Stimulated activated CD4-positive, alpha-beta T cell treated with anti-CD3 and anti-CD28 coated beads, Interleukin-2, amount 100 ng/mL, for 4 hours (primary cell): ENCODE measurements around the gene GPR153.

Experiments
- DNase-seq: peaks from one replicate; pipeline ENCODE4 v3.0.0-alpha.2; 2020; ENCODE audit warnings: low read depth

The GPR153 gene

DNA sequence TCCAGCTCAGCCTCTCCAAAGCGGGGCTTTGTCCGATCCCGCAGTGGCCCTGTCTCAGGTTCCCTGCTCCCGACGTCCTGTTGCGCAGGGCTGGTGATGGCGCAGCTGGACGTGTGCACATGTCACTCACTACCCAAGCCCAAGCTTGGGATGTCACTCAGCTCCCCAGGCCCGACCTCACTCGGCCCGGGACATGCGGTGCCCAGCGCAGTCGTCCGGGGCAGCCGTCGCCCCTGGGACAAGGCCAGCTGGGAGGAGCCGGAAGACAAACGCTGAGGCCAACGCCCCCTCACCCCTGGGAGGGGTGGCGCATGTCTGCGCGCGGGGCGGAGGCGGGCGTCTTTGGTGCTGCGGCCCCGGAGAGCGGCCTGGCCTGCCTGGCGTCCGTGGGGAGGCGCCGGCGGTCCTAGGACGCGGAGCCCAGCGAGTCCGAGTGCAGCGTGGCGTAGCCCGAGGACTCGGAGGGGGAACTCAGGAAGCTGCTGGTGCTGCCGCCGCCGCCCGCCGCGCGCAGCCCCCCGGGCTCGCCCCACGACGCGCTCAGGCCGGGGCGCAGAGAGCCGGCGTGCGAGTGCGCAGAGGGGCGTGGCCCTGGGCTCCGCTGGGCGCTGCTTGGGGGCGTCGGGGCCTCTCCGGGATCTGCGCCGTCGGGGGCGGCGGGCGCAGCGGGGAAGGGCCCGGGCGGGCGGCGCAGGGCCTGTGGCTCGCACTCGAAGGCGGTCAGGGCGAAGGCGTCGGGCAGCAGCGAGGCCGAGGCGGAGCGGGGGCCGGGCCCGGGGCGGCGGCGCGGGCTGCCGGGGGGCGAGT is 11.8 kb downstream of the GPR153 start:
- DNase-seq, result no peak

- no peak for DNase-seq
Observed at GRCh38 chr1:6248161-6248776, 12.6 kb downstream of the GPR153 start.

- no peak for DNase-seq
Observed at GRCh38 chr1:6247651-6248050, 13.2 kb downstream of the GPR153 start.

DNA sequence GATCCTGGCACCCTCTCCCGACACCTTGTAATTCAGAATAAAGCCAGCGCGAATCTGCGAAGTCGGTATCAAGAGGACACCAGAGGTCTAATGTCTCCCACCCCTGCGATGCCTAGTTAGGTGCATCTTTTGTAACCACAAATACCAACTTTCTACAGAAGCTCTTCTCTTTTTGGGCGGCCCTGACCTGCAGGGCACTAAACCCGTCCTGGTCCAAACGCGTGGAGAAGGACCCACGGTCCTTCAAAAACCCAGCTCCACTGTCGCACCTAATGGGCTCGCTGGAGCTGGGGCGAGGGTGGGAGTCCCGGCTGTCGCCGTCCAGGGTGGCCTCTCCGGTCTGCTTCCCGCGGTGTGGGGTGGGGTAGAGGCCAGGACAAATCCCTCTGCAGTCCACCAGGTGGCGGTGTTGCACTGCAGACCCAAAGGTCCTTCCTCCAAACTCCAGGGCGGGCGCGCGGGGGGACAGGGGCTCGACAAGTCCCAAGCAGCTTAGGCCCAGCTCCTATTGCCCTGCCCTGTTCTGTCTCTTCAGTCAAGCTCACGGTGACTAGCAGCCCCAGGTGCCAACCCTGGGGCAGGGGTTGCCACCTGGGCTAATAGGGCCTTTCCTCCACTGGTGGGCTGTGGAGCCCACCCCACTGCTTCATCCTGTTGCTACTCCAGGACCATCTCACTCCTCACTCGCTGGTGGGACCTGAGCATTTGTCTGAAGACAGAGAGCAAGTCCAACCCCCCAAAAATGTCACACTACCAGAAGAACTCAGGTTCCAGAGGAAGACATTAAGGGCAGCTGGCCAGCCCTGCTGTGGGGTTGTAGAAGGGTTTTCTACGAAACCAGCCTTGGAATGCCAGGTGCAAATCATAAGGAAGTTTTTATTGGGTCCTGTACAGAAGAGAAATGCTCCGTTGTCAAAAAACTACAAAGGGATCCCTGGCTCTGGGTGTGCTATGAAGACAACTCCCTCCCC is 14.1 kb downstream of the GPR153 start:
- peak; percentile 65 for DNase-seq

DNA sequence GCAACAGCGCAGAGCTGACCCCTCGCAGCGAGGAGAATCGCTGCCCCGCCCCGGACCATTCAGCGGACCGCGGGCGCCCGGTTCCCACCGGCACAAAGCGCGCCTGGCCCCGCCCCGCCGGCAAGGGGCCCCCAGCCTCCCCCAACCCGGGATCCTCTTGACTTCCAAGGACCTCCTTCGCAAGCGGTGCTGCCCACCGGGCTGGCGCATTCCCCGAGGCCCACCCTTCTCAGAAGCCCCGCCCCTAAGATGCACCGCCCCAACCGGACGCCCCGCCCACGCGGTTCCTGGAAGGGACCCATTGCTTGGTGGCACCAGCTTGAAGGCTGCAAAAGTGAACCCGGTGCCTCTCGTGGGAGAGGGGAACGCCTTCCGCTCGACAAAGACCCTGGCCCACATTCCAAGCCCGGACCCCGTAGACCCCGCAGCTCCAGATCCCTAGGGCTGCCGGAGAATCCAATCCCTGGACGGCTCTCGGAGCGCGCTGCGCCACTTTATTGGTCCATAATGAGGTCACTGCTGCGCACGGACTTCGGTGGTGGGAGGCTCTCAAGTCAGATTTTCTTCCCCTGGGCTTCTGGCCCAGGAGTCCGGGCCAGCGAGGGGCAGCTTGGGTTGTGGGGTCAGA is 14.9 kb downstream of the GPR153 start:
- DNase-seq, result no peak

DNA sequence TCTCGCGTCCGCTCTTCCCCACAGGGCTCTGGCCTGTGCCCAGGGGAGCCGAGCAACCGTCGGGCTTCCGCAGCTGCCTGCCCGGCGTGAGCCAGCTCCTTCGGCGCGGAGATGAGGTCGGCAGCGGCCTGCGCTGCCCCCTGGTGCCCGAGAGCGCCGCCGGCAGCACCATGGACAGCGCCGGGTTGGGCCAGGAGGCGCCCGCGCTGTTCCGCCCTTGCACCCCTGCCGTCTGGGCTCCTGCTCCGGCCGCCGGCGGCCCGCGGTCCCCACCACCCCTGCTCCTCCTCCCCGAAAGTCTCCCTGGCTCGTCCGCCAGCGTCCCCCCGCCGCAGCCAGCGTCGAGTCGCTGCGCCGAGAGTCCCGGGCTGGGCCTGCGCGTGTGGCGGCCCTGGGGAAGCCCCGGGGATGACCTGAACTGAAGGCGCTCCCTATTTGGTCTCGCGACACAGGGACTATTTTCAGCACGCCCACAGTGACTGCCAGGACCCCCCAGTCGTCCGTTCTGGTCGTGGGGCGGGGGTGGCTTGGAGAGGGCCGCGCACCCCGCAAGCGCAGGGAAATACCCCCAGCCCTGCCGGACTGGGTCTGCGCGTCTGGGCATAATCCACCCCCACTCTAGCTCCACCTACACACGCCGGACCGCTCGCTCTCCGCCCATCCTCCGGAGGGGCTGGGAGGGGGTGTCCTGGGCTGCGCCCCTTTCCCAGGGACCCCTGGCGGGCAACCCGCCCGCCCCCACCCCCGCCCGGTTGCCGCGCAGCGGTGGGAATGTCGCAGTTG is 15.6 kb downstream of the GPR153 start:
- DNase-seq, result peak; percentile 62

DNA sequence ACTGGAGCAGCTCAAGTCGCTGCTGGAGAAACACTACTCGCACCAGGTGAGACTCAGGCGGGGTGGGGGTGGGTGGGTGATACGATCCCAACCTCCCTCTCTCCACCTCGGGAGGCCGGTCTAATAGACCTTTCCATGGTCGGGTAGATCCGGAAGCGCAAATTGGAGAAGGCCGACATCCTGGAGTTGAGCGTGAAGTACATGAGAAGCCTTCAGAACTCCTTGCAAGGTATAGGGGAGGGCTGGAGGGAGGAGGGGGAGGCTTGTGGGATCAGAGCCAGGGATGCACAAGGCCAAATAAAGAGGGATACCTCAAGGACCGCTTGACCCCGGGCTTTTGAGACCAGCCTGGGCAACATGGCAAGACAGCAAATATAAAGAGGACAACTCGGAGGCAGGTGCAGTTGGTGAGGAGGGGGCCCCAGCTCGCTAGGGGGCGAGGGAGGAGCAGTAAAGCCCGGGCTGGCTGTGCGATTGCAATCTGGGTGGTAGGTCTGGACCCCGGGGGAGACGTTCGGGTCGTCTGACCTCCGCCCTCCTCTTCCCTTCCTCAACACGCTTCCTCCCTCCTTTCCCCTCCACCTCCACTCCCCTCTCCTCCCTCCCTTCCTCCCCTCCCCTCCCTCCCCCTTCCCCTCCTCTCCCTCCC is 16.4 kb downstream of the GPR153 start:
- DNase-seq, result no peak

DNA sequence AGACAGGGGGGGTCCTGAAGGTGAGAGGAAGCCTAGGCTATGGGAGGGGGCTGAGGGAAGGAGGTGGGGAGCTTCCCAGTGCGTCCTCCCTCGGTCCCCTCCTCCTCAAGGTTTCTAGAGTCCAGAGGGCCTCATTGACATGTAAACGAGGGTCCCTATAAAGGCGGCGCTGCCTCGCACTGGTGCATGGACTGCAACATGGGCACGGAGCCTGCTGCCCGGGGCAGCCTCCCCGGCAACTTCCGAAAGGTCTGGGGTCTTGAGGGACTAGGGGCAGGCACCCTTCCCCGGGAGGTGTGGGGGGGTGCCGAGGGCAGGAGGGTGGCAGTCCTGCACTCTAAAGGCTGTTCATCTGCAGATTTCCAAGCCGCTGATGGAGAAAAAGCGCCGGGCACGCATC is 16.9 kb downstream of the GPR153 start, which contains the start of gene HES3:
HES3 (plus strand) TSS at position 187 of the 400 bp plus-strand sequence; CDS start at position 374, 187 bp downstream.
- no peak for DNase-seq

- DNase-seq, result no peak
Observed at GRCh38 chr1:6243053-6243834, 17.7 kb downstream of the GPR153 start.

GRCh38 chr1:6241887-6242740 is 18.8 kb downstream of the GPR153 start:
- DNase-seq, result no peak

DNA sequence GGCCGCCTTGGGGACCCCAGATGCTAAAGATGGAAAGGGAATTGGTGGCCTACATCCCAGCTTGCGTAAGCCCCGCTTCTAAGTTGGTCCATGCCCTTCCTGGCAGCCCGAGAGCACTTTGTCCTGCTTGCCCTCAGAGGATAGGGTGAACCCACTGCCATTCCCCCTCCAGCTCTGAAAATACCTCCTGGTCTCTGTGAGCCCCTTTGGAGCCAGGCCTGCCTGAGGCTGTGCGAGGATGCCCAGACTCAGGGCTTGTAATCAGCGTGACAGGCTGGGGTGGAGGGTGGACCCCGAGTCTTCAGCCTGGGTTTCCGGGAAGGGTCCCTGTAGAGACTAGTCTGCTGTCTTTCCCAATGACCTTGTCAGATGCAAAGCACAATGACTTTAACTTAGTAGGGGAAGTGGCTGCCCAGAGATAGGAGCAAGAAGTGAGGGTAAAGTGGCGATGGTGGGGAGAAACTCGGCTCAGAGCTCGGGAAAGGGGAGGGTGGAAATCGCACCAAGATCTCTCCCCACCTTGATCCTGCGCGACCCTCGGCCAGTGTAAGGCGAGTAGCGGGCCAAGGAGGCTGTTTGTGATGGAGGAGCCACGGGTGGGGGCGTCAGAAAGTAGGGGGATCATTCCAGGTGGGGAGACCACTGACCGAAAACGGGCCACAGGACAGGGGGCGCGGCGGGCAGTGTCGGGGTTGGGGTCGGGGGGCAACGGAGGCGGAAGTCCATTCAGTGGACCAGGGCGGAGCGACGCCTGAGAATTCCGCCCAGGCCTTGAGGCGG is 19.6 kb downstream of the GPR153 start:
- no peak for DNase-seq

GRCh38 chr1:6239950-6240768 is 20.7 kb downstream of the GPR153 start:
- no peak for DNase-seq

DNA sequence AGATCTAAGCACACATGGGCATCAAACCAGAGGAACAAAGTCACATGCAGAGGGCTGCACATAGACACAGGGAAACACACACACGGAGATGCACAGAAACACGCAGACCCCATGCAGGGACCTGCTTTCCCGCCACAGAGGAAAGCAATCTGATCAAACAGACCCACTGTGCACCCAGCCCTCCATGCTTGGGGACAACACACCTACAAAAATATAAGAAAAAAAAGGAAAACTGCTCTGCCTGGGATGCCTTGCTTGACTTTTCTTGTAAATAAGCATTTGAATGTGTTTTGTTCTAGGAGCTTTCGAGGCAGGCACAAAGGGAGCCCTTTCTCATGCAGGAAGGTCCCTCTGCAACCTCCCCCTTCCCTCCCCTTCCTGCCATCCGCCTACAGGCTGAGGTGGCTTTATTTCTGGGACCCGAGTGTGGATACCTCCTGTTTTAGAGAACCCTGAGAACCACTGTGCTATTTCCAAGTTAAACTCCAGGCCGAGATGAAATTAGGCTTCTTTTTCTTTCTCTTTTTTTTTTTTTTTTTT is 21.6 kb downstream of the GPR153 start:
- no peak for DNase-seq

DNA sequence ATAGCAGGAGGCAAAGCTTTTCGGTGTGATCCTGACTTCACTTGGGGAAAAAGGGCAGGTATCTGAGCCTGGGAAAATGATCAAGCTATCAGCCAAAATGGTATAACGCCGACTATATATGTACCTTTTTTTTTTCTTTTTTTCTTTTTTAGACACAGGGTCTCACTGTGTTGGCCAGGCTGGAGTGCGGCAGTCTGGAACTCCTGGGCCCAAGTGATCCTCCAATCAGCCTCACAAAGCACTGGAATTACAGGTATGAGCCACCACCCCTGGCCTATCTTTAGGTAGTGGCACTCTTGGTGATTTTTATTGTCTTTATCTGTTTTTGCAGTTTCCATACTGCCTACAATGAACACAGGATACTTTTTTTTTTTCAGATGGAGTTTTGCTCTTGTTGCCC is 23.8 kb downstream of the GPR153 start:
- DNase-seq, result no peak

DNA sequence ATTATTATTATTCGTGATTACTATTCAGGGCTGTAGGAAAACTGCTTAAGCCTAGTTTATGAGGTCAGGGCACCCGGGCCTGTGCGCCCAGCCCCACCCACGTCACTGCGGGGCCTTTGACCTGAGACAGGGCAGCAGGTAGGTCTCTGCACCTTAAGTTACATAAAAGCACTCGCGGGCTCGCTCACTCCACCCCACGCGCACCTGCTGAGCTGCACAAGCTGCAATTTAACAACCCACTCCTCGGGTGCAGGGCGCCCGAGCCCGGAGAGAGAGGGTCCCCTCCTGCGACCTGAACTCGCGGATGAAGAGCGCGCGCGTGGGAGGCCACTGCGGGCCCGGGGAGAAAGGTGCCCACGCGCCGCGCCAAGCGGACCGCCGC is 25.6 kb downstream of the GPR153 start:
- DNase-seq, result peak; percentile 16

- DNase-seq, result no peak
Observed at GRCh38 chr1:6234502-6235295, 26.2 kb downstream of the GPR153 start.
